Tibial nerve (tissue), 4 donors: ENCODE results near the gene EGFLAM. TPM values are rescaled to one million over a fixed set of nuclear protein-coding genes. Genes with fewer than 3 reads are reported as not detected.

Experiments used
- DNase-seq, 2 donors: peaks; one replicate each; pipeline ENCODE4 v3.0.0-alpha.2; 2019; ENCODE audit warnings: low spot score in 2 of 2
- H3K27ac ChIP-seq, 4 donors: fragments of 200-600 bp; sonication (generic) in 3 of 4; one replicate each; pipeline ENCODE4 v1.5.1; 2017 to 2019; ENCODE audit warnings: mild to moderate bottlenecking in 1 of 4
- H3K27me3 ChIP-seq, 2 donors: fragments of 200-600 bp; sonication (generic) in 1 of 2; one replicate each; pipeline versions ENCODE4 v1.5.1 to v1.6.0; 2017 to 2019
- H3K36me3 ChIP-seq, 3 donors: fragments of 200-600 bp; sonication (generic); one replicate each; pipeline ENCODE4 v1.5.1; 2018 to 2019
- H3K4me1 ChIP-seq, 4 donors: fragments of 200-600 bp; sonication (generic) in 3 of 4; one replicate each; pipeline ENCODE4 v1.5.1; 2017 to 2019
- H3K4me3 ChIP-seq, 4 donors: fragments of 200-600 bp; sonication (generic) in 3 of 4; one replicate each; pipeline ENCODE4 v1.5.1; 2017 to 2019; ENCODE audit warnings: mild to moderate bottlenecking in 1 of 4, moderate library complexity in 1 of 4
- H3K9me3 ChIP-seq, 4 donors: fragments of 200-600 bp; sonication (generic) in 3 of 4; one replicate each; pipeline ENCODE4 v1.5.1; 2017 to 2019
- EP300 ChIP-seq, 2 donors: sonication (generic); formaldehyde crosslinking; IDR thresholded peaks; one replicate each; pipeline ENCODE4 v1.6.1; 2017; ENCODE audit warnings: antibody characterized with exemption in 2 of 2, mild to moderate bottlenecking in 1 of 2
- POLR2A ChIP-seq, 2 donors: fragments of 450-650 bp; IDR thresholded peaks; one replicate each; pipeline ENCODE4 v1.6.1; 2017; ENCODE audit warnings: antibody characterized with exemption in 2 of 2, mild to moderate bottlenecking in 2 of 2, moderate library complexity in 2 of 2
- WGBS, 2 donors: methylation state at CpG; one replicate each; pipeline ENCODE4 v1.1.5; 2018; 5-methylcytosine and 5-hydroxymethylcytosine counted together
- total RNA-seq, 4 donors: library from RNA; depleted of rRNA; stranded (reverse); fragments of >200 nt; gene quantifications; one replicate each; pipeline ENCODE4 v1.1.0, GENCODE V29; 2016
- TF ChIP-seq, protein P1 (sequence below), 5 experiments: fragments of 200-600 bp in 3 of 5; fragments of 450-650 bp in 2 of 5; sonication (generic) in 3 of 5; IDR thresholded peaks; one replicate each; pipeline ENCODE4 v1.5.1; 2016 to 2019; ENCODE audit warnings: antibody characterized with exemption in 5 of 5, mild to moderate bottlenecking in 3 of 5, moderate library complexity in 2 of 5

The EGFLAM gene
- total RNA-seq, 4 donors from 2014 or later, result 18.4 to 64.5 (median 51.1) TPM

GRCh38 chr5:38434966-38435705 lies 176.8 kb downstream of the EGFLAM start:
- TF ChIP-seq EP300 (IDR thresholded peaks at IDR 0.05) (no peak), POLR2A (IDR thresholded peaks at IDR 0.05) (no peak)
- TF ChIP-seq, protein P1, sequence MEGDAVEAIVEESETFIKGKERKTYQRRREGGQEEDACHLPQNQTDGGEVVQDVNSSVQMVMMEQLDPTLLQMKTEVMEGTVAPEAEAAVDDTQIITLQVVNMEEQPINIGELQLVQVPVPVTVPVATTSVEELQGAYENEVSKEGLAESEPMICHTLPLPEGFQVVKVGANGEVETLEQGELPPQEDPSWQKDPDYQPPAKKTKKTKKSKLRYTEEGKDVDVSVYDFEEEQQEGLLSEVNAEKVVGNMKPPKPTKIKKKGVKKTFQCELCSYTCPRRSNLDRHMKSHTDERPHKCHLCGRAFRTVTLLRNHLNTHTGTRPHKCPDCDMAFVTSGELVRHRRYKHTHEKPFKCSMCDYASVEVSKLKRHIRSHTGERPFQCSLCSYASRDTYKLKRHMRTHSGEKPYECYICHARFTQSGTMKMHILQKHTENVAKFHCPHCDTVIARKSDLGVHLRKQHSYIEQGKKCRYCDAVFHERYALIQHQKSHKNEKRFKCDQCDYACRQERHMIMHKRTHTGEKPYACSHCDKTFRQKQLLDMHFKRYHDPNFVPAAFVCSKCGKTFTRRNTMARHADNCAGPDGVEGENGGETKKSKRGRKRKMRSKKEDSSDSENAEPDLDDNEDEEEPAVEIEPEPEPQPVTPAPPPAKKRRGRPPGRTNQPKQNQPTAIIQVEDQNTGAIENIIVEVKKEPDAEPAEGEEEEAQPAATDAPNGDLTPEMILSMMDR (IDR thresholded peaks at IDR 0.05), result no peak
- Histone ChIP-seq H3K36me3 (peaks cover 0 to 5% (median 0%) of the 10 kb centered on the region in 3 donors), H3K4me3 (no peak overlapping the region), H3K27ac (no peak overlapping the region), H3K27me3 (no peaks in the 10 kb centered on the region), H3K4me1 (peaks cover 0 to 11% (median 0%) of the 10 kb centered on the region in 4 donors), H3K9me3 (no peaks in the 10 kb centered on the region)
- no peak for DNase-seq
- WGBS, 2 donors, result 83 to 90% methylated on average over 7 of the region's 7 CpGs

DNA sequence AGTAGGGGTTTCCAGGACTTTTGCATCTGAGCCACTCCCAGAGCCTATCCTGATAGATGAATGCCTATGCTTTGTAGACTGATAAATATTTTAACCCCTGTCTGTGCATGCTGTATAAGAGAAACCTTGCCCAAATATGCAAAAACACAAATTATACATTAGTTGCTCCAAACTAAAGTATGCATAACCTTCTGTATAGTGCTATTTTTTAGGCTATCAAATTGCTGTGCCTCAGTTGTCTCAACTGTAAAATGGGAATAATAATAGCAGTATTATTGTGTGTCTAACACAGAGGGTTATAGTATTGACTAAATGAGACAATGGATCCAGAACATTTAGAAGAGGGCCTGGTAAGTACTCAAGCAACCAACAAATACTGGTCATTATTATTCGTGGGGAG lies 180.4 kb downstream of the EGFLAM start:
- Histone ChIP-seq H3K36me3 (peaks cover 0 to 5% (median 0%) of the 10 kb centered on the region in 3 donors), H3K4me1 (peaks cover 0 to 14% (median 0%) of the 10 kb centered on the region in 4 donors), H3K9me3 (no peaks in the 10 kb centered on the region), H3K4me3 (no peak overlapping the region), H3K27ac (no peak overlapping the region), H3K27me3 (no peaks in the 10 kb centered on the region)
- 86 to 95% methylated on average over 1 of the region's 1 CpG for WGBS, 2 donors
- DNase-seq, result no peak
- TF ChIP-seq, protein P1 (IDR thresholded peaks at IDR 0.05), result no peak
- no peak for TF ChIP-seq POLR2A (IDR thresholded peaks at IDR 0.05)
- no peak for TF ChIP-seq EP300 (IDR thresholded peaks at IDR 0.05)

GRCh38 chr5:38441453-38442246 lies 183.3 kb downstream of the EGFLAM start:
- H3K27ac ChIP-seq, result peak overlapping the region in 1 of 4 donors; percentile 56
- DNase-seq, result peak; percentile 89 to 97
- TF ChIP-seq, protein P1 (IDR thresholded peaks at IDR 0.05), result peak; percentile 85 to 96 (median 93)
- TF ChIP-seq EP300 (IDR thresholded peaks at IDR 0.05) (peak in 1 of 2 donors; percentile 80), POLR2A (IDR thresholded peaks at IDR 0.05) (no peak)
- H3K4me1 ChIP-seq, result peaks cover 0 to 21% (median 0%) of the 10 kb centered on the region in 4 donors
- H3K36me3 ChIP-seq, result peaks cover 0 to 5% (median 0%) of the 10 kb centered on the region in 3 donors
- 9 to 14% methylated on average over 9 of the region's 9 CpGs for WGBS, 2 donors
- no peaks in the 10 kb centered on the region for H3K27me3 ChIP-seq
- H3K4me3 ChIP-seq, result no peak overlapping the region
- H3K9me3 ChIP-seq, result no peaks in the 10 kb centered on the region

GRCh38 chr5:38442247-38442573 lies 183.9 kb downstream of the EGFLAM start:
- Histone ChIP-seq H3K4me3 (no peak overlapping the region), H3K9me3 (no peaks in the 10 kb centered on the region), H3K27me3 (no peaks in the 10 kb centered on the region), H3K4me1 (peaks cover 0 to 26% (median under 1%) of the 10 kb centered on the region in 4 donors), H3K36me3 (peaks cover 0 to 5% (median 0%) of the 10 kb centered on the region in 3 donors), H3K27ac (no peak overlapping the region)
- TF ChIP-seq EP300 (IDR thresholded peaks at IDR 0.05), result no peak
- no peak for DNase-seq
- WGBS, 2 donors, result 91 to 93% methylated on average over 2 of the region's 2 CpGs

DNA sequence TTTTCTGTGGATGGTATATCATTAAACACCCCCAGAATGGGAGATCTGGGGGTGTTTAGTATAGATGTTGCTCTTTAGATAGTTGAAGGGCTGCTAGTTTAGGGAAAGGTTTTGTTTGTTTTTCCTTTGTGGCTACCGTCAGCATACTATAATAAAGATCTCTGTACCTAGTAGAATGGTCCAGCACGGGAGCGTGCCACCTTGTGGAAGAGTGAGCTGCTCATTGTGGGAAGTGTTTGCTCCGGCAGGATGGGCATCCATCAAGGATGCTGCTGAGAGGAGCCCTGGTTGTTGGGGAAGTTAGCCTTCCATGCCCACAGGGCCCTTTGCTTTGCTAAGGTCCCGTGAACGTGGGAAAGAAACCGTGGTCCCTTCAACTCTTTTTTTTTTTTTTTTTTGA lies 185.0 kb downstream of the EGFLAM start:
- TF ChIP-seq POLR2A (IDR thresholded peaks at IDR 0.05), result no peak
- TF ChIP-seq, protein P1 (IDR thresholded peaks at IDR 0.05), result no peak
- no peak for TF ChIP-seq EP300 (IDR thresholded peaks at IDR 0.05)
- Histone ChIP-seq H3K9me3 (no peaks in the 10 kb centered on the region), H3K4me3 (no peak overlapping the region), H3K36me3 (peaks cover 0 to 1% (median 0%) of the 10 kb centered on the region in 3 donors), H3K4me1 (peaks cover 0 to 37% (median 6%) of the 10 kb centered on the region in 4 donors), H3K27me3 (no peaks in the 10 kb centered on the region), H3K27ac (no peak overlapping the region)
- WGBS, 2 donors, result 89 to 96% methylated on average over 7 of the region's 7 CpGs
- DNase-seq, result no peak
